HAP-1 (cell line): ENCODE results near the gene PCSK5.
A peak's percentile ranks its signal among the peaks of the same experiment; 100 is the strongest.

Experiments
- DNase-seq, 2 experiments: peaks; one replicate each; pipeline ENCODE4 v3.0.0-alpha.2; 2016 to 2020; ENCODE audit warnings: low spot score in 2 of 2
- H3K27me3 ChIP-seq: fragments of 250-450 bp; sonication (Bioruptor Pico); 2 replicates; pipeline ENCODE4 v1.5.1; 2020; ENCODE audit warnings: low read depth, mild to moderate bottlenecking, moderate library complexity
- H3K36me3 ChIP-seq: fragments of 250-450 bp; sonication (Bioruptor Pico); replicated peaks from 2 replicates; pipeline ENCODE4 v1.5.1; 2020; ENCODE audit warnings: mild to moderate bottlenecking
- H3K4me1 ChIP-seq: fragments of 250-450 bp; sonication (Bioruptor Pico); 2 replicates; pipeline ENCODE4 v1.5.1; 2020; ENCODE audit warnings: mild to moderate bottlenecking
- H3K4me3 ChIP-seq: fragments of 250-450 bp; sonication (Bioruptor Pico); 2 replicates; pipeline ENCODE4 v1.5.1; 2020; ENCODE audit warnings: mild to moderate bottlenecking, moderate library complexity
- H3K9me3 ChIP-seq: fragments of 250-450 bp; sonication (Bioruptor Pico); 2 replicates; pipeline ENCODE4 v1.5.1; 2020; ENCODE audit warnings: mild to moderate bottlenecking, moderate library complexity
- in situ Hi-C: fragments of 300-500 bp; cut with MboI; formaldehyde crosslinking; loops from 3 replicates; pipeline ENCODE4 v1.14.3; 2020; ENCODE audit warnings: low sequenced_read_pairs, inconsistent platforms, mixed read lengths

PCSK5 gene

DNA sequence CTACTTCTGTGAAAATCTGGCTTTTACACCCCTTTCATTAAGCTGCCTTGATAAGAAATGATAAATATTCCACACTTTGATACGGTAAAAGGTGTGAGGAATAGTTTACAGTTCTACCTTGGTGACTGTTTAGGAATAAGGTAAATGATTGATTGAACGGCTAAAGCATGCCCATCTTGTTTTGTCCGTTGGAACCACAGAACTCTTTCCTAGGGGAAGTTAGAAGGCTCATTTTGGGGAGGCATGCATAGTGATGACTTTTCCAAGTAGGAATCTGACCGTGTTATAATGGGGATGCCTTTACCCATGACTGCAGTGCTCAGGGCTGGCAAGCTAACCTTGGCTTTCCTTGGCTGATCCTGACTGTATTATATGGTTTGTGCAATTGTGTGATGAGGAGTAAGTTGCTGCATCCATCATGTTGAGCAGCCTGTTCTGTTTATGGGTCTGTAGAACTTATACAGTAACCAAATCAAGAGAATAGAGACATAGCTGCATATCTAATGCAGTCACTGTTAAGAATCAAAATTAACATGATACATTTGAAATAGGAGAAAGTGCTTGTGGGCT lies 24.5 kb downstream of the PCSK5 start:
- Histone ChIP-seq H3K36me3 (no peaks in the 10 kb centered on the region), H3K27me3 (no peaks in the 10 kb centered on the region), H3K4me3 (no peak overlapping the region), H3K9me3 (0 out of 2 replicates have a peak, but pooled peaks cover 3% of the 10 kb centered on the region), H3K4me1 (no peaks in the 10 kb centered on the region)
- DNase-seq, result no peak
- in situ Hi-C loops, result no loop called here

GRCh38 chr9:75918154-75918553 lies 27.7 kb downstream of the PCSK5 start:
- no peak overlapping the region for H3K4me3 ChIP-seq
- in situ Hi-C loops, result no loop called here
- no peaks in the 10 kb centered on the region for H3K36me3 ChIP-seq
- DNase-seq, result no peak
- no peaks in the 10 kb centered on the region for H3K4me1 ChIP-seq
- H3K27me3 ChIP-seq, result no peaks in the 10 kb centered on the region
- H3K9me3 ChIP-seq, result no peaks in the 10 kb centered on the region

DNA sequence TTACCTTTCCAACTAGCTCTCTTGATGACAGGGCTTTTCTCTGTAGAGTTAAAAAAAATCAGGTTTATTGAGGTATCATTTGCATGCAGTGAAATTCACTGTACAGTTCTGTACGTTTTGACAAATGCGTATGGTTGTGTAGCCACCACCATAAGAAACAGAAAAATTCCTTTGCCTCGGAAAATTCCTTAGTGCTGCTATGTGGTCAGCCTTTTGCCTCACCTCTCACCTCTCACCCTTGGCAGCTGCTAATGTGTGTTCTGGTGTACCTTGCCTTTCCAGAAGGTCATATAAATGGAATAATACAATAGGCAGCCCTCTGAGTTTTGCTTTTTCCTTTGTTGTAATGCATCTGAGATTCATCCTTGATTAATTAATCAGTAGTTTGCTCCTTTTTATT lies 28.4 kb downstream of the PCSK5 start:
- H3K27me3 ChIP-seq, result no peaks in the 10 kb centered on the region
- in situ Hi-C loops, result no loop called here
- DNase-seq, result no peak
- no peak overlapping the region for H3K4me3 ChIP-seq
- H3K36me3 ChIP-seq, result no peaks in the 10 kb centered on the region
- no peaks in the 10 kb centered on the region for H3K9me3 ChIP-seq
- no peaks in the 10 kb centered on the region for H3K4me1 ChIP-seq

- Histone ChIP-seq H3K9me3 (no peaks in the 10 kb centered on the region), H3K4me3 (no peak overlapping the region), H3K4me1 (peaks cover 4% of the 10 kb centered on the region), H3K36me3 (no peaks in the 10 kb centered on the region), H3K27me3 (no peaks in the 10 kb centered on the region)
- in situ Hi-C loops, result no loop called here
- DNase-seq, result no peak
Measured at GRCh38 chr9:75921391-75922127, 31.1 kb downstream of the PCSK5 start.

DNA sequence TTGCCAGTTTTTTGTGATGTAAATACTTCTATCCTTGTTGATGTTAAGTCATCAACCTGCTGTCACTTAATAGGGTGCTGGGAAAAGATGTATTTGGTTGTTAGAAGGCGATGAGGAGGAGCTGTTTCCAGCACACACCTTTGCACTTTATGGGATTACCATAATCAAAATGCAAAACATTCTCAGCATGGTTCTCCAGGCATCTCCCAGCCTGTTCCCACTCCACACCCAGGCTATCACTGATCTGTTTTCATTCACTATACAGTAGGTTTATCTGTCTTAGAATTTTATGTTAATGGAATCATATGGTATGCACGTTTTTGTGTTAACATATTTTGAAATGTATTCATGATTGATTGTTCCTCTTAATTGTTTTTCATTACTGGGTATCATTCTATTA lies 35.9 kb downstream of the PCSK5 start:
- peaks cover 20% of the 10 kb centered on the region for H3K4me1 ChIP-seq
- DNase-seq, result peak; percentile 15 to 35
- no peaks in the 10 kb centered on the region for H3K9me3 ChIP-seq
- in situ Hi-C loops, result no loop called here
- H3K4me3 ChIP-seq, result no peak overlapping the region
- no peaks in the 10 kb centered on the region for H3K27me3 ChIP-seq
- no peaks in the 10 kb centered on the region for H3K36me3 ChIP-seq

- no peaks in the 10 kb centered on the region for H3K27me3 ChIP-seq
- peak in 1 of 2 experiments; percentile 20 for DNase-seq
- H3K4me3 ChIP-seq, result no peak overlapping the region
- no peaks in the 10 kb centered on the region for H3K9me3 ChIP-seq
- peaks cover 23% of the 10 kb centered on the region for H3K4me1 ChIP-seq
- no peaks in the 10 kb centered on the region for H3K36me3 ChIP-seq
- in situ Hi-C loops, result no loop called here
Measured at GRCh38 chr9:75927356-75927755, 36.9 kb downstream of the PCSK5 start.

- Histone ChIP-seq H3K9me3 (no peaks in the 10 kb centered on the region), H3K27me3 (no peaks in the 10 kb centered on the region), H3K4me1 (peaks cover 24% of the 10 kb centered on the region), H3K36me3 (no peaks in the 10 kb centered on the region), H3K4me3 (no peak overlapping the region)
- in situ Hi-C loops, result no loop called here
- DNase-seq, result no peak
Measured at GRCh38 chr9:75930190-75930589, 39.7 kb downstream of the PCSK5 start.

DNA sequence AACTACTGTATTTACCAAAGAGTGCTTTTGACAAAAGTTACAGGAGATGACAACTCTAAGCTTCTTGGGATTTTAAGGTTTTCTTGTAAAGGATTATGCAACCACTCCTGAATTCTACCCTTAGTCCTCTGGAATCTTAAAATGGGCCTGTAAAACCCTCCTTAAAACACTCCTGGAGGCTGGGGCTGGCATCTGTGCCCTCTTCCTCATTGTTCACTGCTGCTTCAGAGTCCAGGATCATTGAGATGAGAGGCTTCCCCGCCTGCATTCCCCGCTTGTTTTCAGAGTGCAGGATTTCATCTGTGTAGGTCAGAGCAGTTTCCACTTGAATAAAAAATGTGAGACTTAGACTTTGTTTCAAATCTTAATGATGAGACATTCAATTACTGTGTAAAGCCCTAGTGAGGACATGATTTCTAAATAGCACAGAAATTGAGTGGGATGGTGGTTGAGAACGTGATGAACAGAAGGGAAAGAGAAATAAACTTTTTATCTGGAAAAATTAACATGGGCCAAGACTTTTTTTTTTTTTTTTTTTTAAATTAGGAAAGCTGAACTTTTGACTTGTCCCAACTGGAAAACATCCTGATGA lies 40.4 kb downstream of the PCSK5 start:
- H3K9me3 ChIP-seq, result no peaks in the 10 kb centered on the region
- H3K36me3 ChIP-seq, result no peaks in the 10 kb centered on the region
- in situ Hi-C loops, result no loop called here
- peaks cover 24% of the 10 kb centered on the region for H3K4me1 ChIP-seq
- H3K27me3 ChIP-seq, result no peaks in the 10 kb centered on the region
- H3K4me3 ChIP-seq, result no peak overlapping the region
- no peak for DNase-seq

GRCh38 chr9:75933982-75934381 lies 43.5 kb downstream of the PCSK5 start:
- H3K9me3 ChIP-seq, result no peaks in the 10 kb centered on the region
- in situ Hi-C loops, result no loop called here
- no peak for DNase-seq
- no peak overlapping the region for H3K4me3 ChIP-seq
- no peaks in the 10 kb centered on the region for H3K36me3 ChIP-seq
- no peaks in the 10 kb centered on the region for H3K27me3 ChIP-seq
- H3K4me1 ChIP-seq, result peaks cover 4% of the 10 kb centered on the region; the same call in 1 of the 2 replicates

- in situ Hi-C loops, result no loop called here
- Histone ChIP-seq H3K27me3 (no peaks in the 10 kb centered on the region), H3K4me3 (no peak overlapping the region), H3K36me3 (no peaks in the 10 kb centered on the region), H3K9me3 (no peaks in the 10 kb centered on the region), H3K4me1 (peaks cover 4% of the 10 kb centered on the region; the same call in 1 of the 2 replicates)
- DNase-seq, result no peak
Measured at GRCh38 chr9:75935591-75935990, 45.1 kb downstream of the PCSK5 start.

DNA sequence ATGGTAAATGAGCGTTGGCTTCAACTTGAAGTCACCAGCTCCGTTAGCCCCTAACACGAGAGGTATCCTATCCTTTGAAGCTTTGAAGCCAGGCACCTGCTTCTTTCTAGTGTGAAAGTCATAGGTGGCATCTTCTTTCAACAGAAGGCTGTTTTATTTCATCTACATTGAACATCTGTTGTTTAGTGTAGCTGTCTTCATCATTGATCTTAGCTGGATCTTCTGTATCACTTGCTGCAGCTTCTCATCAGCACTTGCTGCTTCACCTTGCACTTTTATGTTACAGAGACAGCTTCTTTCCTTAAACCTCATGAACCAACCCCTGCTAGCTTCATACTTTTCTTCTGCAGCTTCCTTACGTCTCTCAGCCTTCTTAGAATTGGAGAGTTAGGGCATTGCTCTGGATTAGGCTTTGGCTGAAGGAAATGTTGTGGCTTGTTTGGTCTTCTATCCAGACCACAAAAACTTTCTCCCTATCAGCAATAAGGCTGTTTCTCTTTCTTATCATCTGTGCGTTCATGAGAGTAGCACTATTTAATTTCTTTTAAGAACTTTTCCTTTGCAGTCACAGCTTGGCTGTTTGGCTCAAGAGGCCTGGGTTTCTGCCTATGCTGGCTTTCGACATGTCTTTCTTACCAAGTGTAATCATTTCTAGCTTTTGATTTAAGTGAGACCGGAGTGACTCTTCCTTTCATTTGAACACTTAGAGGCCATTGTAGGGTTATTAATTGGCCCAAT lies 47.2 kb downstream of the PCSK5 start:
- H3K4me3 ChIP-seq, result no peak overlapping the region
- no peaks in the 10 kb centered on the region for H3K9me3 ChIP-seq
- no peaks in the 10 kb centered on the region for H3K36me3 ChIP-seq
- in situ Hi-C loops, result no loop called here
- no peaks in the 10 kb centered on the region for H3K4me1 ChIP-seq
- H3K27me3 ChIP-seq, result no peaks in the 10 kb centered on the region
- DNase-seq, result no peak

- DNase-seq, result no peak
Measured at GRCh38 chr9:75938946-75939345, 48.5 kb downstream of the PCSK5 start.

DNA sequence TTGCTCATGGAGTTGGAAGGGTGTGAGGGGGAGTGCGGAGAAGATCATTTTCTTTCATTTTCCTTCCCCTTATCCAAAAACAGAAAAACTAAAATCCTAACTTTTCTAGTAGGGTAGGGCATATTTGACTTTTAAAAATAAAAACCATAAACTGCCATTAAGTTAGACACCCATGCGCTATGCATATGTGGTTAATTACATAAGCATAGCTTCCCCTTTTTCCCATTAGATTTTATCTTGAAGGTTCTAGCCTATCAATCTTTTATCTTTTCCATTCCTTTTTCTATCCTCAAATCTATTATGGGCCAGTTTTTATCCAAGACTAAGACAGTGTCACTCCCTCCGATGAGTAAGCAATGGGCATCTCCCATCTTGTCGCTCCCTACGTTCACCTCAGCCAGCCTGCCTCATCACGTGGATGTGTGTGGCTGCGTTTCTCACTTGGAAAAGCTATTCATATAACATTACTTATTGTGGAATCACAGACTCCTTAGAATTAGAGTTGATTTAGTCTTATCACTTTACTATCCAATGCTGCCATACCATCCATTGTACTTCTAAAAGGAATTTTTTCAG lies 49.2 kb downstream of the PCSK5 start:
- no peak for DNase-seq
- Histone ChIP-seq H3K4me3 (no peak overlapping the region), H3K27me3 (no peaks in the 10 kb centered on the region), H3K9me3 (no peaks in the 10 kb centered on the region), H3K4me1 (no peaks in the 10 kb centered on the region), H3K36me3 (no peaks in the 10 kb centered on the region)
- in situ Hi-C loops, result no loop called here

More at GRCh38 chr9:75938946-75939345, 48.5 kb downstream of the PCSK5 start:
- no peaks in the 10 kb centered on the region for H3K36me3 ChIP-seq
- no peaks in the 10 kb centered on the region for H3K9me3 ChIP-seq
- H3K27me3 ChIP-seq, result no peaks in the 10 kb centered on the region
- in situ Hi-C loops, result no loop called here
- H3K4me3 ChIP-seq, result no peak overlapping the region
- H3K4me1 ChIP-seq, result no peaks in the 10 kb centered on the region
